Activated gamma-delta T cell treated with anti-CD3 and anti-CD28 coated beads, Interleukin-2, amount 50 U/mL, for 16 hours (primary cell): ENCODE results near the gene ARHGAP26.
"Not testable (repeated sequence)": the region's sequence is repeated elsewhere in the genome, so short reads cannot be mapped to it uniquely, and the experiment has no call there.

ENCODE experiments used
- DNase-seq: peaks from one replicate; pipeline ENCODE4 v3.0.0-alpha.2; 2020; ENCODE audit warnings: low read depth

Gene ARHGAP26

DNA sequence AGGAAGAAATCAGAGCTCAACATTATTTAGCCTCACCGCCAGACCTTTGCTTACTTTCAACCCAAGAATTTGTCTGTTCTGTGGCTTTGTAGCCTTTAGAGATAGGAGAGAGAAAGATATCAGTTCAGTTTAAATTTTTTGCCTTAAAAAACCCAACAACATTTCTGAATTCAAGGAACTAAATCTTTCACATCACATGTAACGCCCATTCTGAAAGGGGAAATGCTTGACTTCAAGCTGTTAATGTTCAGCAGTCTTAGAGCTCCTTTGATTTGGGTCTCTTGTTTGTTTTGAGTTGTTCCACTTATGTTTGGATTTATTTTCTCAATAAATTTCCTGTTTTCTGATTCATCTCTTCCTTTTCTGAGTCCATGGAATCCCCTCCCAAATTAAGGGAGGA lies 294.5 kb downstream of the ARHGAP26 start:
- no peak for DNase-seq

DNA sequence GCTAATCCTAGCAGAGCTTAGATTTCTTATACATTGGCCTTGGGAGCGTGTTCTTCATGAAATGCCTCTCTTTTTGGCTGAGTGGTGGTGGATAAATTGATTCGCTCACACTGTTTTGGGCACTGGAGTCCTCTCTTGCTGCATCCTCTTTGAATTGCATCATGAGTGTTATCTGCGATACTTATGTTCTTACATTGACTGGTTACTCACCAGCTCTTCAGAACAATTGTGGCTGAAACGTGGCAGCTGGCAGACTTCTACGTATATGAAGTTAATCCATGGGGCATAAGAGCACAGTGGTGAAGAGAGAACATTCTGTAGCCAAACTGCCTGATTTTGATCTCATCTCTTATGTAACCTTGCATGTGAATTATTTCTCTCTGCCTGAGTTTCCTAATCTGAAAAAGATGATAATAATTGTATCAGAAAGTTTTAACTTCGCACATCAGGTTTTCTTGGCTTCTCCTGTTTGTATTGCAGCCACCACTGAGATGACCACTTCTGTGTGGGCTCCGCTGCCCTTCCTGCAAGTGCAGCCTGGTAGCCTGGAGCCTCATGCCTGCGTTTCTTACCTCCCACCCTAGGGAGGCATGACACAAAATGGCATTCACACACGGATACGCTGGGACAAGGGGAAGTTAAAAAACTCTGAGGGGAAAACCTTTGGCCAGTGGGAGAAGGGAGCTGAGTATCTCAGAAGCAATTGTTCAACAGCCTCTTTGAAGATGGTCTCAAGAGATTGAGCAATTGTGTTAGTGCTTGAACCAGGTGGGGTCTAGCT lies 295.2 kb downstream of the ARHGAP26 start:
- DNase-seq: no peak

DNA sequence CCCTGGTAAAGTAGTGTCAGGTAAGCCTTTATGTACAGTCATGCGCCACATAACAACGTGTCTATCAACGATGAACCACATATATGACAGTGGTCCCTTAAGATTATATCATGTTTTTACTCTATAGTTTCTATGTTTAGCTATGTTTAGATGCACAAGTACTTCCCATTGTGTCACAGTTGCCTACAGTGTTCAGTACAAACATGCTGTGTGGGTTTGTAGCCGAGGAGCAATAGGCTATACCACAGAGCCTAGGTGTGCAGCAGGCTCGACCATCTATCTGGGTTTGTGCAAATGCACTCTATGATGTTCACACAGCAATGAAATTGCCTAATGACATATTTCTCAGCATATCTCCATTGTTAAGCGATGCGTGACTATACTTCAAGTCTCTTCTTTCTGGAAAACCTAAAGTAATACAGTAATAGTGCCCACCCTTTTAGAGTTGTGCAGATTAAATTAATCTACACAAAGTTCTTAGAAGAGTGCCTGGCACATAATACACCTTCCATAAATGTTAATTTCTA lies 295.9 kb downstream of the ARHGAP26 start:
- DNase-seq: no peak

DNA sequence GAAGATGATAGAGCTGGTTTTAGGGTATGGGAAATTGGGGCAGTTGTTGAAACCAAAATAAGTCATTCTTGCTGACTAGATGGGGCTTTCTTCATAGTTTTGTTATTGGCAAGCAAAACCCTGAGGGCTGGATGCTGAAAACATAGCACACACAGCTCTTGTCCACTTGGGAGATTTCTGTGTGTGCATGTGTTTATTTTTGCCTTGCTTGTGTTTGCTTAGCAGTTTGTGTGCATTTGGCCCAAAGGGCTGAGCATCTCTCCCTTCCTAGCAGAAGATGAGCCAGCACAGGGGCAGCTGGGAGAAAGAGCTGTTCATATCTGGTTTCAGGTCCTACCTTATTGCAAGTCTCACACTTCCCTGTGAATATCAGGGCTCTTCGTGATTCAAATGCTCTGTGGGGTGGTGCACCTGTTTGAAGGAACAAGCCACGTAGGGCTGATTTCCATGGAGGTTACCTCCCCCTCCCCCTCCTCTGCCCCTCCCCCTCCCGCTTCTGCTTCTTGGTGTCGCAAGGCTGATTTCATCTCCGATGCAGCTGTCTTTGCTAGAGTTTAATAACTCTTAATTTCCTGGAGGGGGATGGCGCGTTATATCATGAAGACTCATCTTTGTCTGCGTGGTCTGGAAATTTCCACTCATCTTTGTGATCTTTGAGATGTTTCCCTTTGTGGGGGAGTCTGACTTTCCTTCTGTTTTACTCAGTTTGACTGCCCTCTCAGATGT lies 296.5 kb downstream of the ARHGAP26 start:
- DNase-seq: no peak

- DNase-seq: no peak
Observed at GRCh38 chr5:143068712-143069111, 298.5 kb downstream of the ARHGAP26 start.

DNA sequence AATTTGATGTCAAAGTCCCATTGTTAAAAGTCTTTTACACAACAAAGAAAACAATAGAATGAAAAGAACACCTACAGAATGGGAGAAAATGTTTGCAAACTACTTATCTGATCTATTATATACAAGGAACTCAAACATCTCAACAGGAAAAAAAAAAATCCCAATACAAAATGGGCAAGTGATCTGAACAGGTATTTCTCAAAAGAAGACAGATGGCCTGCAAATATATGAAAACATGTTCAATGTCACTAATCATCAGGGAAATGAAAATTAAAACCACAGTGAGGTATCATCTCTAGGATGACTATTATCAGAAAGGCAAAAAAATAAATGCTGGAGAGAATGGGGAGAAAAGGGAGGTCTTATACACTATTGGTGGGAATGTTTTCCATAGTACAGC lies 301.8 kb downstream of the ARHGAP26 start:
- no peak for DNase-seq

DNA sequence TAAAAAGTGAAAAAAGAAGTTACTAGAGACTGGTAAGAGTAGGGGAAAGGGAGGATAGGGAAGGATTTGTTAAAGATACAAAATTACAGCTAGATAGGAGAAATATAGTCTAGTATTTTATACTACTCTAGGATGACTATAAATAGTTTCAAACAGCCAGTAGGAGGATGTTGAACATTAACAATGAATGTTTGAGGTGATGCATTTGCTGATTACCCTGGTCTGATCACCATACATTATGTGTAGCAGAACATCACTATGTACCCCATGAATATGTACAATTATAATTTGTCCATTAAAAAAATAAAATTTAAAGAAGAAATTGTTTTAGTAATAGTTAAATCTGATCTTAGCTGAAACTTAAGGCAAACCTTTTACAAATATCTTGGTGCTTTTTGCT lies 302.6 kb downstream of the ARHGAP26 start:
- DNase-seq: no peak

DNA sequence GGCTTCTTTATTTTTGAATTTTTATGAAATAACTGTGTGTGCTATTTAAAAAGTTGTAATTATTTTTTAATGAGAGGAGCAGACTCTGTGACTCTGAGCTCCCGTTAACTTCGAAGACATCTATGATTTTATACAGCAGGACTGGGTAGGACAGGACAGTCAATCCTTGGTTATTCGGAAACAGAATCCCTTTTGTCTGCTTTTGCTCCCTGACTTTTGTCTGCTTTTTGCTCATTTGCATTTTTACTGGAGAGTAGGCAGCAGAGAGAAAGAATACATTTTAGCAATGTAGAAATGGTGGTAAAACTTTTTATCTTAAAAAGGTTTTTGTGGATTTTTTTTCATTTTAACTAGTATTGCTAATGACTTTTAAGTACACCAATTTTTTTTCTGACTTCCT lies 303.6 kb downstream of the ARHGAP26 start:
- DNase-seq: no peak

GRCh38 chr5:143074414-143074996 lies 304.3 kb downstream of the ARHGAP26 start:
- DNase-seq: no peak

GRCh38 chr5:143076377-143076776 lies 306.2 kb downstream of the ARHGAP26 start:
- no peak for DNase-seq

- no peak for DNase-seq
Observed at GRCh38 chr5:143077453-143078103, 307.4 kb downstream of the ARHGAP26 start.

DNA sequence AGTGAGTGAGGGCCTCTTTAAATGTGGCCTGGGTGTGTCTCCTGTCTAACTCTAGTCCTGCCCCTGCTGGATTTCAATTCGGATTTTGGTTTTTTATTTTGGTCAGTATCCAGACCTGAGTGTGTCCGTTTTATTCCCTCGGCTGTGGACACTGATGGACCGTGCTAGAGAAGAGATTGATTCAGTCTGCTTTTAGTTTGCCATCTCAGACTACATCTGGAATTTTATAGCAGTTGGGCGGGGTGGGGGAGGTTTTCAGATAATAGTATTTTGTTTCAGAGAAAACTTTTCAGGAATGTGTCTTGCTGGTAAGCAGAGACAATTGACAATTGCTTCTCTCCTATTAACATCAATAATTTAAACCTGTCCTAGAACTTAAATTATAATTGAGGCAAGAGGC lies 308.1 kb downstream of the ARHGAP26 start:
- no peak for DNase-seq

DNA sequence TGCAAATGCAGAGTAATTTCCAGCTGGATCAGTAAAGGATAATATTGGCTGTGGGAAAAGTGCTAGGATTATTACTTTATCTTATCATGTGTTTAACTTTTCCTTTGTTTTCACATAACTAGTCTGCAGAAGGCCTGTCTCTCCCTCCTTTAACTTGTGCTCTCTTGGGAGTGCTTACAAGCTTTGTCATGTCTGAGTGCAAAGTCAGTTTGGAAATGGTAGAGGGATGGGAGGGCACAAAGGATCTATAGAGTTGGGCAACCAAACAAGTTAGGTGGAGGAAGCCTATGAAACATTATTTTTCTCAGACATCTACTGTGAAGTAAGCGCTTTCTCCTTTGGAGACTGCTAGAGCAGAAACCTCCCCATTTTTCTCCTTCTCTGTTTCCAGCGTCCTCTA lies 308.8 kb downstream of the ARHGAP26 start:
- DNase-seq: no peak

- no peak for DNase-seq
Observed at GRCh38 chr5:143080407-143080806, 310.2 kb downstream of the ARHGAP26 start.

DNA sequence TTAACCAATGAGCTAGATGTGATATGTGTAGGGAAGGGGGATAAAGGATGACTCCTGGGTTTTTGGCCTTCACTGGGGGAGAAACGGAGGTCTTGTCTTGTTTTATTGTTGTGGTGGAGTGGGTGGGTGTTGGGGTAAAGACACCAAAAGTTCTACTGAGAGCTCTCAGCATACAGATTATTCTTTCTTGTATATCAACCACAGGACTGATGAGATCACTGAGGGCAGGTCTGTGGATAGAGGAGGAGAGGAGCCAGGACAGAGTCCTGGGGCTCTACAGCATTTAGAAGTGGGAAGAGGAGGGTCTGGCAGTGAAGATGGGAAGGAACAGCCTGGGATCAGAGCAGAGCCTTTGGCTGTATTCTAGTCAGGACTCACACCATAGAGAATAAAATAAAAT lies 310.8 kb downstream of the ARHGAP26 start:
- DNase-seq: no peak

DNA sequence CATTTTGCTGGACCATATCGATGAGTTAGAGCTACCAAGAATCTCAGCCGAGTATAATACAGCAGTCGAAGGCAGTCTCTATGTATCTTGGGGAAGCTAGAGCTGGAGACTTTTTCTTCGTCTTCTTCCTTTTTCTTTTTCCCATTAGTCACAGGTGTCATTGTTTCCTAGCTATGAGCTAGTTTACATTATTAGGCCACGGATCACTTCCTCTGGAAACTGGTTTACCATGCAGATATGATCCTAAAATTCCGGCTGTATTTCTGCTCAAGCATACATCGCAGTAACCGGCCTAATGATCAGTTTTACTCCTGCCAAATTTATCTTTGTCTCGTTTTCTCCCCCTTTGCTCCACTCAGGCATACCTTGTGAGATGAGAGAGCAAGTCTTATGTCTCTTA lies 312.8 kb downstream of the ARHGAP26 start:
- no peak for DNase-seq

- no peak for DNase-seq
Observed at GRCh38 chr5:143084407-143084806, 314.2 kb downstream of the ARHGAP26 start.

- DNase-seq: no peak
Observed at GRCh38 chr5:143085319-143085917, 315.2 kb downstream of the ARHGAP26 start.

DNA sequence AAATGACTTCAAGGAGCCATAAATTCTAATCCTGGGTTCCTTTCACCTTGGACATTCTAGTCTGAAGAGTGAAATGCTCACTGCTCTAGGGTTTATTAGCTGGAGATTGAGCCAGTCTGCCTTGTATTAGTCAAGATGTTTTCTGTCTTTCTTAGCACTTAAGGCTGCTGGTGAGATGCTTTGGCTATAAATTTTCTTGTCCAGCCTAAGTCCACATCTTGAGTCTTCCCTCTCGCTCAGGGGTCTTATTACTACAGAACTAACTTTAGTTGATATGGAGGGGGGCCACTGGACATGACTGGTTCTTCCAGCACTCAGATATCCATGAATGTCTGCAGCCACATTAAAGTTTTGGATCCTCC lies 316.4 kb downstream of the ARHGAP26 start:
- DNase-seq: no peak

GRCh38 chr5:143086908-143087637 lies 316.9 kb downstream of the ARHGAP26 start:
- DNase-seq: no peak

DNA sequence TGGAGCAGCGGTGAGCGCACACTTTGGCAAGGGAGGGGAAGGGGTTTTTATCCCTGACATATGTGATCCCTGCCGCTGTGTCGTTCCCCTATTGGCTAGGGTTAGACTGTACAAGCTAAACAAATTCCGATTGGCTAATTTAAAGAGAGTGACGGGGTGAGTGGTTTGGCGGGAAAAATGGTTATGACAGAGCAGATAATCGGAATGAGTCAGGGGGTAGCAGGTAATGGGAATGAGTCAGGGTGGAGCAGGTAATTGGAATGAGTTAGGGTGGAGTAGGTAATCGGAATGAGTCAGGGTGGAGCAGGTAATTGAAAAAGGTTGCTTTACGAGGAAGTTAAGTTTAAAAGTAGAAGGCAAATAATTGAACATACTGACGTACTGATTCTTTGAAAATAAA lies 318.5 kb downstream of the ARHGAP26 start:
- DNase-seq: not testable (repeated sequence)
